HEK293 (cell line): ENCODE results near the gene MICAL3.

Experiments
- BCL11B ChIP-seq: fragments of 450-650 bp; formaldehyde crosslinking; IDR thresholded peaks from 2 replicates; pipeline ENCODE4 v1.5.1; 2016; ENCODE audit warnings: low read depth, missing biosample characterization, missing genetic modification characterization
- GFI1B ChIP-seq: fragments of 450-650 bp; formaldehyde crosslinking; IDR thresholded peaks from 2 replicates; pipeline ENCODE4 v1.5.1; 2016; ENCODE audit warnings: missing biosample characterization, missing genetic modification characterization
- TRIM28 ChIP-seq: IDR thresholded peaks from 2 replicates; pipeline ENCODE4 v1.6.1; 2011; ENCODE audit warnings: low read length, control low read depth, borderline replicate concordance
- WT1 ChIP-seq: fragments of 450-650 bp; formaldehyde crosslinking; IDR thresholded peaks from 2 replicates; pipeline ENCODE4 v1.5.1; 2016; ENCODE audit warnings: missing biosample characterization, missing genetic modification characterization
- ZBTB1 ChIP-seq: fragments of 450-650 bp; formaldehyde crosslinking; IDR thresholded peaks from 2 replicates; pipeline ENCODE4 v1.5.1; 2016; ENCODE audit warnings: missing biosample characterization, missing genetic modification characterization
- ZBTB17 ChIP-seq: fragments of 450-650 bp; formaldehyde crosslinking; IDR thresholded peaks from 2 replicates; pipeline ENCODE4 v1.5.1; 2016; ENCODE audit warnings: missing biosample characterization, missing genetic modification characterization
- ZFP41 ChIP-seq: fragments of 450-650 bp; formaldehyde crosslinking; IDR thresholded peaks from 2 replicates; pipeline ENCODE4 v1.5.1; 2016; ENCODE audit warnings: missing biosample characterization, missing genetic modification characterization, borderline replicate concordance
- ZNF169 ChIP-seq: fragments of 450-650 bp; formaldehyde crosslinking; IDR thresholded peaks from 2 replicates; pipeline ENCODE4 v1.5.1; 2016; ENCODE audit warnings: missing biosample characterization, missing genetic modification characterization
- ZNF174 ChIP-seq: fragments of 450-650 bp; formaldehyde crosslinking; IDR thresholded peaks from 2 replicates; pipeline ENCODE4 v1.5.0; 2017; ENCODE audit warnings: missing biosample characterization, mild to moderate bottlenecking, missing genetic modification characterization
- ZNF2 ChIP-seq: fragments of 450-650 bp; formaldehyde crosslinking; IDR thresholded peaks from 2 replicates; pipeline ENCODE4 v1.5.1; 2016; ENCODE audit warnings: missing biosample characterization, missing genetic modification characterization
- ZNF211 ChIP-seq: fragments of 450-650 bp; formaldehyde crosslinking; IDR thresholded peaks from 2 replicates; pipeline ENCODE4 v1.5.1; 2016; ENCODE audit warnings: low read depth, missing biosample characterization, missing genetic modification characterization
- ZNF341 ChIP-seq: fragments of 450-650 bp; formaldehyde crosslinking; IDR thresholded peaks from 2 replicates; pipeline ENCODE4; 2016; ENCODE audit warnings: low read depth, missing biosample characterization, missing genetic modification characterization
- ZNF501 ChIP-seq: fragments of 450-650 bp; formaldehyde crosslinking; IDR thresholded peaks from 2 replicates; pipeline ENCODE4 v1.5.1; 2016; ENCODE audit warnings: missing biosample characterization, missing genetic modification characterization
- ZNF514 ChIP-seq: fragments of 450-650 bp; formaldehyde crosslinking; IDR thresholded peaks from 2 replicates; pipeline ENCODE4 v1.5.1; 2016; ENCODE audit warnings: missing biosample characterization, missing genetic modification characterization
- ZNF555 ChIP-seq: fragments of 450-650 bp; formaldehyde crosslinking; conservative IDR thresholded peaks from 2 replicates; pipeline ENCODE4 v1.5.1; 2017; ENCODE audit warnings: missing biosample characterization, mild to moderate bottlenecking, missing genetic modification characterization, inconsistent platforms
- ZNF558 ChIP-seq: fragments of 450-650 bp; formaldehyde crosslinking; IDR thresholded peaks from 2 replicates; pipeline ENCODE4 v1.5.1; 2016; ENCODE audit warnings: missing biosample characterization, missing genetic modification characterization
- ZNF596 ChIP-seq: fragments of 450-650 bp; IDR thresholded peaks from 2 replicates; pipeline ENCODE4 v1.5.0; 2018; ENCODE audit warnings: missing biosample characterization, mild to moderate bottlenecking, missing genetic modification characterization, moderate library complexity
- ZNF623 ChIP-seq: fragments of 450-650 bp; formaldehyde crosslinking; IDR thresholded peaks from 2 replicates; pipeline ENCODE4 v1.5.1; 2016; ENCODE audit warnings: missing biosample characterization, missing genetic modification characterization
- ZNF626 ChIP-seq: fragments of 450-650 bp; sonication (Bioruptor Pico); formaldehyde crosslinking; IDR thresholded peaks from 2 replicates; pipeline ENCODE4 v1.5.1; 2018; ENCODE audit warnings: missing biosample characterization, missing genetic modification characterization, inconsistent platforms
- ZNF629 ChIP-seq: fragments of 450-650 bp; formaldehyde crosslinking; IDR thresholded peaks from 2 replicates; pipeline ENCODE4 v1.5.1; 2017; ENCODE audit warnings: missing biosample characterization, missing genetic modification characterization
- ZNF664 ChIP-seq: fragments of 450-650 bp; formaldehyde crosslinking; IDR thresholded peaks from 2 replicates; pipeline ENCODE4 v1.5.1; 2016; ENCODE audit warnings: missing biosample characterization, missing genetic modification characterization
- ZNF777 ChIP-seq: fragments of 450-650 bp; formaldehyde crosslinking; IDR thresholded peaks from 2 replicates; pipeline ENCODE4 v1.5.1; 2017; ENCODE audit warnings: missing biosample characterization, missing genetic modification characterization, borderline replicate concordance
- ZXDB ChIP-seq: fragments of 450-650 bp; formaldehyde crosslinking; IDR thresholded peaks from 2 replicates; pipeline ENCODE4 v1.5.1; 2016; ENCODE audit warnings: missing biosample characterization, missing genetic modification characterization
- TF ChIP-seq, protein P1 (sequence below): fragments of 450-650 bp; formaldehyde crosslinking; IDR thresholded peaks from 2 replicates; pipeline ENCODE4 v1.5.1; 2016; ENCODE audit warnings: missing biosample characterization, missing genetic modification characterization
- TF ChIP-seq, protein P2 (sequence below): fragments of 450-650 bp; formaldehyde crosslinking; IDR thresholded peaks from 2 replicates; pipeline ENCODE4 v1.5.1; 2016; ENCODE audit warnings: missing biosample characterization, missing genetic modification characterization
- TF ChIP-seq, protein P3 (sequence below): fragments of 450-650 bp; formaldehyde crosslinking; IDR thresholded peaks from 2 replicates; pipeline ENCODE4 v1.5.1; 2016; ENCODE audit warnings: missing biosample characterization, missing genetic modification characterization
- TF ChIP-seq, protein P4 (sequence below): fragments of 450-650 bp; formaldehyde crosslinking; IDR thresholded peaks from 2 replicates; pipeline ENCODE4 v1.5.1; 2016; ENCODE audit warnings: missing biosample characterization, missing genetic modification characterization
- TF ChIP-seq, protein P5 (sequence below): fragments of 450-650 bp; formaldehyde crosslinking; IDR thresholded peaks from 2 replicates; pipeline ENCODE4 v1.5.1; 2016; ENCODE audit warnings: missing biosample characterization, missing genetic modification characterization

Gene MICAL3

DNA sequence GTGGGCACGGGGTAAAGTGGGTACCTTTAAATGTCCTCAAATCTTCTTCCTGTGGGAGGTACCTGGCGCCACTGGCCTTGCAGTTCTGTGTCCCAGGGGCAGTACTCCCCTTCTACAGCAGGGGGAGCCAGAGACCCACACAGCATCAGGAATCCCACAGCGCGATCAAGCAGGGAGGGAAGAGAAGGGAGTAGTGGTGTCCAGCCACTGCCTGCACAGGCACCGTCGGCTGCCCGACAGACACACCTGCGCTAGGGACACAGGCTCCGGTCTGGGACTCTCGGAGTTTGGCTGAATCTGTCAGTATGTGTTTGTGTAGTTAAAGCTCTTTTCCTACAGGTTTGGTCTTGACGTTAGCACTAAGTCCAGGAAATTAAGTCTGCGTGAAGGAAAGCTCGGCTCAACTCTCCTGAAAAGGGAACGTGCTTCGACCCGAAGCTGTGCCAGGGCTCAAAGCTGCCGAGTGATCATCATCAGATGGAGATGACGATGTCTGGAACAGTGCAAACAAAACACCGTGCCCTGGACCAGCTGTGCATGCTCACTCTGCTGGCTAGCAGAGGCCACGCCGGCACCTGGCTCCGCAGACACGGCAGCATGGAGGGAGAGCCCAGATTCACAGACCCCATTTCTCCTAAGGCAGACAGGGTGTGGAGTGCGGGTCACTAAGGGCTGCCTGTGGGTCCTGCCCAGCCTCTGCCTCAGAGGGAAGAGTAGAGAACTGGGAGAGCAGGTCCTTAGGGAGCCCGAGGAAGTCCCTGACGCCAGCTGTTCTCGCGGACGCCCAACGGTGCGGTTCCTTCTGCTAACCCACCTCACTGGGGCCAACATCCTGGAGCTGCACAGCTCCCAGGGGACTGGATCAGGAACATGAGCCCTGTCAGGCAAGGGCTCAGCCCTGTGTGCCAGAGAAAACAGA lies 194.1 kb downstream of the MICAL3 start (continued):
- TF ChIP-seq, protein P1, sequence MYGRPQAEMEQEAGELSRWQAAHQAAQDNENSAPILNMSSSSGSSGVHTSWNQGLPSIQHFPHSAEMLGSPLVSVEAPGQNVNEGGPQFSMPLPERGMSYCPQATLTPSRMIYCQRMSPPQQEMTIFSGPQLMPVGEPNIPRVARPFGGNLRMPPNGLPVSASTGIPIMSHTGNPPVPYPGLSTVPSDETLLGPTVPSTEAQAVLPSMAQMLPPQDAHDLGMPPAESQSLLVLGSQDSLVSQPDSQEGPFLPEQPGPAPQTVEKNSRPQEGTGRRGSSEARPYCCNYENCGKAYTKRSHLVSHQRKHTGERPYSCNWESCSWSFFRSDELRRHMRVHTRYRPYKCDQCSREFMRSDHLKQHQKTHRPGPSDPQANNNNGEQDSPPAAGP (tag by site-specific recombination), result peak; percentile 46; the same call in 1 of the 2 replicates
- TF ChIP-seq ZFP41 (no peak), ZNF629 (tag by site-specific recombination) (peak; percentile 28; the same call in 1 of the 2 replicates), BCL11B (tag by site-specific recombination) (no peak), ZNF664 (tag by site-specific recombination) (no peak), ZNF558 (no peak), ZNF596 (tag by site-specific recombination) (no peak), ZXDB (tag by site-specific recombination) (no peak), ZNF341 (tag by site-specific recombination) (no peak), ZNF626 (no peak), ZNF777 (tag by site-specific recombination) (no peak), ZNF623 (tag by site-specific recombination) (no peak), ZBTB1 (tag by site-specific recombination) (no peak), GFI1B (tag by site-specific recombination) (no peak), ZNF501 (tag by site-specific recombination) (no peak), ZNF2 (tag by site-specific recombination) (no peak), TRIM28 (no peak), ZNF211 (tag by site-specific recombination) (no peak), WT1 (tag by site-specific recombination) (no peak), ZNF555 (no peak), ZNF174 (tag by site-specific recombination) (no peak), ZNF169 (tag by site-specific recombination) (no peak), ZNF514 (tag by site-specific recombination) (no peak), ZBTB17 (tag by site-specific recombination) (peak; percentile 70)
- TF ChIP-seq, protein P2, sequence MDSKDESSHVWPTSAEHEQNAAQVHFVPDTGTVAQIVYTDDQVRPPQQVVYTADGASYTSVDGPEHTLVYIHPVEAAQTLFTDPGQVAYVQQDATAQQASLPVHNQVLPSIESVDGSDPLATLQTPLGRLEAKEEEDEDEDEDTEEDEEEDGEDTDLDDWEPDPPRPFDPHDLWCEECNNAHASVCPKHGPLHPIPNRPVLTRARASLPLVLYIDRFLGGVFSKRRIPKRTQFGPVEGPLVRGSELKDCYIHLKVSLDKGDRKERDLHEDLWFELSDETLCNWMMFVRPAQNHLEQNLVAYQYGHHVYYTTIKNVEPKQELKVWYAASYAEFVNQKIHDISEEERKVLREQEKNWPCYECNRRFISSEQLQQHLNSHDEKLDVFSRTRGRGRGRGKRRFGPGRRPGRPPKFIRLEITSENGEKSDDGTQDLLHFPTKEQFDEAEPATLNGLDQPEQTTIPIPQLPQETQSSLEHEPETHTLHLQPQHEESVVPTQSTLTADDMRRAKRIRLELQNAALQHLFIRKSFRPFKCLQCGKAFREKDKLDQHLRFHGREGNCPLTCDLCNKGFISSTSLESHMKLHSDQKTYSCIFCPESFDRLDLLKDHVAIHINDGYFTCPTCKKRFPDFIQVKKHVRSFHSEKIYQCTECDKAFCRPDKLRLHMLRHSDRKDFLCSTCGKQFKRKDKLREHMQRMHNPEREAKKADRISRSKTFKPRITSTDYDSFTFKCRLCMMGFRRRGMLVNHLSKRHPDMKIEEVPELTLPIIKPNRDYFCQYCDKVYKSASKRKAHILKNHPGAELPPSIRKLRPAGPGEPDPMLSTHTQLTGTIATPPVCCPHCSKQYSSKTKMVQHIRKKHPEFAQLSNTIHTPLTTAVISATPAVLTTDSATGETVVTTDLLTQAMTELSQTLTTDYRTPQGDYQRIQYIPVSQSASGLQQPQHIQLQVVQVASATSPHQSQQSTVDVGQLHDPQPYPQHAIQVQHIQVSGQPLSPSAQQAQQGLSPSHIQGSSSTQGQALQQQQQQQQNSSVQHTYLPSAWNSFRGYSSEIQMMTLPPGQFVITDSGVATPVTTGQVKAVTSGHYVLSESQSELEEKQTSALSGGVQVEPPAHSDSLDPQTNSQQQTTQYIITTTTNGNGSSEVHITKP, result no peak
- TF ChIP-seq, protein P3, sequence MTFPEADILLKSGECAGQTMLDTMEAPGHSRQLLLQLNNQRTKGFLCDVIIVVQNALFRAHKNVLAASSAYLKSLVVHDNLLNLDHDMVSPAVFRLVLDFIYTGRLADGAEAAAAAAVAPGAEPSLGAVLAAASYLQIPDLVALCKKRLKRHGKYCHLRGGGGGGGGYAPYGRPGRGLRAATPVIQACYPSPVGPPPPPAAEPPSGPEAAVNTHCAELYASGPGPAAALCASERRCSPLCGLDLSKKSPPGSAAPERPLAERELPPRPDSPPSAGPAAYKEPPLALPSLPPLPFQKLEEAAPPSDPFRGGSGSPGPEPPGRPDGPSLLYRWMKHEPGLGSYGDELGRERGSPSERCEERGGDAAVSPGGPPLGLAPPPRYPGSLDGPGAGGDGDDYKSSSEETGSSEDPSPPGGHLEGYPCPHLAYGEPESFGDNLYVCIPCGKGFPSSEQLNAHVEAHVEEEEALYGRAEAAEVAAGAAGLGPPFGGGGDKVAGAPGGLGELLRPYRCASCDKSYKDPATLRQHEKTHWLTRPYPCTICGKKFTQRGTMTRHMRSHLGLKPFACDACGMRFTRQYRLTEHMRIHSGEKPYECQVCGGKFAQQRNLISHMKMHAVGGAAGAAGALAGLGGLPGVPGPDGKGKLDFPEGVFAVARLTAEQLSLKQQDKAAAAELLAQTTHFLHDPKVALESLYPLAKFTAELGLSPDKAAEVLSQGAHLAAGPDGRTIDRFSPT, result no peak
- TF ChIP-seq, protein P4, sequence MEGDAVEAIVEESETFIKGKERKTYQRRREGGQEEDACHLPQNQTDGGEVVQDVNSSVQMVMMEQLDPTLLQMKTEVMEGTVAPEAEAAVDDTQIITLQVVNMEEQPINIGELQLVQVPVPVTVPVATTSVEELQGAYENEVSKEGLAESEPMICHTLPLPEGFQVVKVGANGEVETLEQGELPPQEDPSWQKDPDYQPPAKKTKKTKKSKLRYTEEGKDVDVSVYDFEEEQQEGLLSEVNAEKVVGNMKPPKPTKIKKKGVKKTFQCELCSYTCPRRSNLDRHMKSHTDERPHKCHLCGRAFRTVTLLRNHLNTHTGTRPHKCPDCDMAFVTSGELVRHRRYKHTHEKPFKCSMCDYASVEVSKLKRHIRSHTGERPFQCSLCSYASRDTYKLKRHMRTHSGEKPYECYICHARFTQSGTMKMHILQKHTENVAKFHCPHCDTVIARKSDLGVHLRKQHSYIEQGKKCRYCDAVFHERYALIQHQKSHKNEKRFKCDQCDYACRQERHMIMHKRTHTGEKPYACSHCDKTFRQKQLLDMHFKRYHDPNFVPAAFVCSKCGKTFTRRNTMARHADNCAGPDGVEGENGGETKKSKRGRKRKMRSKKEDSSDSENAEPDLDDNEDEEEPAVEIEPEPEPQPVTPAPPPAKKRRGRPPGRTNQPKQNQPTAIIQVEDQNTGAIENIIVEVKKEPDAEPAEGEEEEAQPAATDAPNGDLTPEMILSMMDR (tag by site-specific recombination), result peak; percentile 96
- TF ChIP-seq, protein P5, sequence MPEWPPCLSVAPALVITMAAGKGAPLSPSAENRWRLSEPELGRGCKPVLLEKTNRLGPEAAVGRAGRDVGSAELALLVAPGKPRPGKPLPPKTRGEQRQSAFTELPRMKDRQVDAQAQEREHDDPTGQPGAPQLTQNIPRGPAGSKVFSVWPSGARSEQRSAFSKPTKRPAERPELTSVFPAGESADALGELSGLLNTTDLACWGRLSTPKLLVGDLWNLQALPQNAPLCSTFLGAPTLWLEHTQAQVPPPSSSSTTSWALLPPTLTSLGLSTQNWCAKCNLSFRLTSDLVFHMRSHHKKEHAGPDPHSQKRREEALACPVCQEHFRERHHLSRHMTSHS (tag by site-specific recombination), result no peak
